Measurements from ENCODE around the gene TXN2.
"Not testable (repeated sequence)": the region's sequence is repeated elsewhere in the genome, so short reads cannot be mapped to it uniquely, and the experiment has no call there.

Gene TXN2

GRCh38 chr22:36481393-36482168 is at the start of gene TXN2:
TXN2 (minus strand) TSS chr22:36481640; CDS start chr22:36480837, 803 bp downstream.
- peak; percentile 99 for DNase-seq

DNA sequence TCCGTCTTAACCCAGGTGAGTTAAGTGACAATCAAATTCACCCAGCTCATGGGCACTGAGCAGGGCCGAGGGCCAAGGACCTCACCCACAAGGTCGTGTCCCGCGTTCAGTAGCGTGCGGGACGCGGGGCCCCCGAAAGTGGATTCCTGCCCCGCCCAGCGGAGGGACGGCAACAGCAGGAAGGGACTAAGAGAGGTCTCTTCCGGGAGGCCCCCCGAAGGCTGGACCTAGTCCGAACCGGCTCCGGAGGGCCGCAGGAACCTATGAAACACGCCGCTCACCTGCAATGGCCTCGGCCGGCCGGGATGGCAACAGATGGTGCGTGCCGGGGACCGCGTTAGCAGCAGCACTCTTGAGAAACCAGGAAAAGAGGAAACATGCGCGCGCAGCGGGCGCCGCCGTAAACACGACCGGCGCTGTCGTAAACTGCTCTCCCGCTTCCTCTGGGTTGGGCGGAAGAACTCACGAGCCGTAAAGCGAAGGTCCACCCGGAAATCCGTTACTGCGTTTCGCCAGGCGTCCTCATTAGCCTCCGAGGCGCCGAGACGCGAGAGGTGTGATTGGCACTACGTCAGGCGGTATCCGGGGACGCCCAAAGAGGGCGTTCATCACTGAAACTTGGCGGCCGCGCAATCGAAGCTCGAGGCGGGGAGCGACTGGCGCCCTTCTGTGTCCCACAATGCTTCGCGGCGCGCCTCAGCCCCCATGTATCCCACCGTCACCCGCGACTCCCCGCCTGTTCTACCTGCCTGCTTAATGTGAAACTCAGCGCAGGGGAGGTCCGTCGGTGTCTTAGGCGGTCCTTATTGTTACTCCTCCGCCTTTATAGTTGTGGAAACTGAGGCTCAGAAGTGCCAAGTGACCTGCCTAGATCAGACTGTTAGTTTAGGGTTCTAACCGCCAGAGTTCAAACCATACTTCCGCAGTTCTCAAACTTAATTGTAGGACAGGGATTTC is 47.6 kb upstream of the TXN2 start, which contains the start of gene EIF3D:
Gene EIF3D, minus strand, starts transcription at position 372 of the 957 bp plus-strand sequence. CDS start 3,045 bp downstream, outside the sequence.
- DNase-seq: peak; percentile 100

GRCh38 chr22:36528341-36528740 is 46.9 kb upstream of the TXN2 start:
- peak; percentile 63 for DNase-seq

DNA sequence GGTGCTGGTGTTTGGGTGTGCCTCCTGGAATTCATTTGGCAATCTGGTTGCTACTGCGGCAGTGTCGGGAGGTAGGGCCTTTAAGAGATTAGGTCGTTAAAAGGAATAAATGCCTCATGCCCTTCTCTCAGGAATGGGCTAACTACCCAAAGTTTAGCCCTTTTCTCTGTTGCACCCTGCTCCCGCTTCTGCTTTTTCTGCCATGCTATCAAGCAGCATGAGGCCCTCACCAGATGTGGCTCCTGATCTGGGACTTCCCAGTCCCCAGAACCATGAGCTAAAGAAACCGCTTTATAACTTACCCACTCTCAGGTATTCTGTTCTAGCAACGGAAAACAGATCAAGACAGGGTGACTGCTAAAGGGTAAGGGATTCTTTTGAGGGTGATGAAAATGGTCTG is 41.2 kb upstream of the TXN2 start:
- DNase-seq: no peak

- DNase-seq: no peak
Measured at GRCh38 chr22:36520423-36520822, 39.0 kb upstream of the TXN2 start.

GRCh38 chr22:36519906-36520305 is 38.5 kb upstream of the TXN2 start:
- DNase-seq: not testable (repeated sequence)

DNA sequence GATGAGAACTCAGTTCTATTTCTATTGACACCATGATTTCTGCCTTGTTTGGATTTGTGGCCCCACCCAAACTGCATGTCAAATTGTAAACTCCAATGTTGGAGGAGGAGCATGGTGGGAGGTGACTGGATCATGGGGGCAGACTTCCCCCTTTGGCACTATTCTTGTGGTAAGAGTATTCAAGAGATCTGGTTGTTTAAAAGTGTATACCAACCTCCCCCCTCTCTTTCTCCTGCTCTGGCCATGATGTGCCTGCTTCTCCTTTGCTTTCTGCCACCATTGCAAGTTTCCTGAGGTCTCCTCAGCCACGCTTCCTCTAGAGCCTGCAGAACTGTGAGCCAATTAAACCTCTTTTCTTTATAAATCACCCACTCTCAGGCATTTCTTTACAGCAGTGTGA is 33.3 kb upstream of the TXN2 start:
- no peak for DNase-seq

DNA sequence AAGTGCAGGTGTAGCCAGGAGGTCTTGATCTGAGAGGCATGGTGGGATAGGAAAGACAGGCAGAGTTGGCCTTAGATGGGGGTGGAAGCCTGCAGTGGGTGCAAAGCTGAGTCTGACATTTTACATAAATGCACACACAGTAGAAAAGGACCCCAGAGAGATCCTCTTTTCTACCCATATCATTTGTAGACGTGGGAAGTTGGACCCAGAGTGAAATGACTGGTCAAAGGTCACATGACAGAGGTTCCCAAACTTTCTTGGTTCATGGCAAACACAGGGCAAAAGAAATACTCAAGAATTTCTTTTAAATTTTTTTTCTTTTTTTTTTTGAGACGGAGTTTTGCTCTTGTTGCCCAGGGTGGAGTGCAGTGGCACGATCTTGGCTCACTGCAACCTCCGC is 31.6 kb upstream of the TXN2 start:
- no peak for DNase-seq

- no peak for DNase-seq
Measured at GRCh38 chr22:36512333-36512732, 30.9 kb upstream of the TXN2 start.

- DNase-seq: peak; percentile 83
Measured at GRCh38 chr22:36510966-36511881, 29.8 kb upstream of the TXN2 start.

- DNase-seq: no peak
Measured at GRCh38 chr22:36510384-36510783, 28.9 kb upstream of the TXN2 start.

- no peak for DNase-seq
Measured at GRCh38 chr22:36507518-36508010, 26.1 kb upstream of the TXN2 start.

DNA sequence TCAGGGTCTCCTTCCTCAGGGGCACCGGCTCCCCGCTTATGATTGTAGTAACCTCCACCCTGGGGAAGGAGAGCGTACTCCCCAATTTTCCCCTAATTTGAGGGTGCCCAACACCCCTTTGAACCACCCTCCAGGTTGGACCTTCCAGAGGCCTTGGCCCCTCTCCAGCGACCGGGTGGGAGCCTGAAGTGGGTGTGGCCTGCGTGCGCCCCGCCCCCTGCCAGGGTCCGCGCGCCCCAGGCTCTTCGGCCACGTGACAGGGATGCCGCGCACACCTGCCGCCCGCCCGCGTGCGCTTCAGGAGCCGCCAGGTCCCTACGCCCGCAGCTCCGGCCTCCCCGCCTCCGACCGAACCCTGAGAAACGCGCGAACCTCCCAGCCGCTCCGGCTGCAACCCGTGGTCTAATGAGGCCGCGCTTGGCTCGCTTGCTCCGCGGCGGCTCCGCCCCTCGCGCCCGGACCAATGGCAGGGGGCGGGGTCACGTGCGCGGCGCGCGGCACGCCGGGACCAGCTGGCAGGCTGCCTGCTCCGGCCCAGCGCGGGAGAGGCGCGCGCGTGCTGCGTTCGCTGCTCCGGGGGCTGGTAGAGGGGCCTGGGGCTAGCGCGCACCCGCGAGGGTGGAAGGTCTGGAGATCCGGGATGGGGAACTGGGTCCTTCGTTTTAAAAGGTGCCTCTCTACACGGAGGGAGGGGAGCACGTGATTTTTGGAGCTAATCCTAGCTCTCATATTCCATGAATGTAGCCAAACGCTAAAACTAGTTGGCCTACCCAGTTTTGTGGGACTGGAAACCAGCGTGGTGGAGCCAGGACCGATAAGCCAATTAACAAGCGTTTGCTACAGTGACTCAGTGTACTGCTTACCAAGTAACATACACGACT is 25.4 kb upstream of the TXN2 start, which contains the start of gene FOXRED2:
Gene FOXRED2, minus strand, starts transcription at position 404 of the 881 bp plus-strand sequence. CDS start 618 bp downstream, outside the sequence.
- DNase-seq: peak; percentile 94

DNA sequence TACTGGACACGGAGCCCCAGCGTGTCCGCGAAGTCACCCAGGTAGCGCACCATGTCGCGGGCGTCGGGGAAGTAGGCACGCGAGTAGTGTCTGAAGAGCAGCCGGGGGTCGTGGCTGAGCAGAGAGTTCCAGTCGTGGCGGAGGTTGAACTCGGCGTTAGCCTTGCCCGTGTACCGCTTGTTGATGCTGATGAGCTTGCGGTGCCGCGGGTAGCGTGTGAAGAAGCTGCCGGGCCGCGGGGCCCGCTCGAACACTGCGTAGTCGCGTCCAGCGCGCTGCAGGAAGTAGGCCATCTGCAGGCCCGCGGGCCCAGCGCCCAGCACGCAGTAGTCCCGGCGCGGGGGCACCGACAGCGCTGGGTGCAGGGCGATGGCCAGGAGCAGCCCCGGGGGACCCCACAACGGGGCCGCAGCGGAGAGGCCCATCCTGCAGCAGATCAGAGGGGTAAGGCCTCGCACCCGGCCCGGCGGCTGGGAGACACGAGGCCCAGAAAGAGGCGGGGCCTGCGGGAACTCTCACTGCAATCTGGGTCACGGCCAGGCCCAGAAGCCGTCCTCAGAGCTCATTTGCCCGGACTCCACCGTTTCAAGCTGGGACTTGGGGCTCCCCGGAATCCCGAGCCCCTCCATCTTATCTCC is 24.7 kb upstream of the TXN2 start:
- DNase-seq: no peak

GRCh38 chr22:36497910-36498665 is 16.6 kb upstream of the TXN2 start:
- no peak for DNase-seq

GRCh38 chr22:36493690-36494110 is 12.3 kb upstream of the TXN2 start:
- peak; percentile 67 for DNase-seq

- DNase-seq: no peak
Measured at GRCh38 chr22:36492109-36492508, 10.7 kb upstream of the TXN2 start.

- DNase-seq: no peak
Measured at GRCh38 chr22:36491155-36491554, 9.7 kb upstream of the TXN2 start.

GRCh38 chr22:36486619-36487384 is 5.4 kb upstream of the TXN2 start:
- DNase-seq: peak; percentile 67
